Endothelial cell of umbilical vein (primary cell): ENCODE measurements around the gene EPS8L2.

ENCODE experiments used
- CTCF ChIP-seq, 2 donors: IDR thresholded peaks; 1 replicate in 1 of 2; 2 replicates in 1 of 2; pipeline ENCODE4 v1.5.1; 2011; ENCODE audit warnings: low read length in 2 of 2, mild to moderate bottlenecking in 2 of 2, moderate library complexity in 2 of 2, control low read depth in 1 of 2, inconsistent platforms in 1 of 2, low read depth in 1 of 2; ENCODE audit not compliant: insufficient read depth in 1 of 2; ENCODE audit errors: extremely low read depth in 1 of 2
- EZH2 ChIP-seq: IDR thresholded peaks from 2 replicates; pipeline ENCODE4 v1.6.1; 2012; ENCODE audit warnings: borderline replicate concordance, low read depth, mild to moderate bottlenecking, moderate library complexity, low read length, inconsistent platforms; ENCODE audit not compliant: severe bottlenecking
- FOS ChIP-seq: IDR thresholded peaks from 2 replicates; pipeline ENCODE4 v1.6.1; 2011; ENCODE audit warnings: mild to moderate bottlenecking, low read length, moderate library complexity, borderline replicate concordance; ENCODE audit not compliant: insufficient read depth
- GATA2 ChIP-seq: IDR thresholded peaks from 2 replicates; pipeline ENCODE4 v1.7.0; 2011; ENCODE audit warnings: low read depth, mild to moderate bottlenecking, moderate library complexity, mixed read lengths, low read length; ENCODE audit not compliant: insufficient read length, insufficient read depth
- JUN ChIP-seq: IDR thresholded peaks from 2 replicates; pipeline ENCODE4 v1.6.1; 2011; ENCODE audit warnings: borderline replicate concordance, low read depth; ENCODE audit not compliant: insufficient read length, insufficient read depth
- MAX ChIP-seq: IDR thresholded peaks from 2 replicates; pipeline ENCODE4 v1.6.1; 2011; ENCODE audit not compliant: insufficient read depth, insufficient read length
- MYC ChIP-seq: IDR thresholded peaks from one replicate; pipeline ENCODE4 v1.6.1; 2011; ENCODE audit warnings: mild to moderate bottlenecking, low read depth, low read length
- POLR2A ChIP-seq: IDR thresholded peaks from 2 replicates; pipeline ENCODE4 v1.6.1; 2012; ENCODE audit warnings: low read depth, mild to moderate bottlenecking, control low read depth, low read length
- POLR2AphosphoS5 ChIP-seq: IDR thresholded peaks from 2 replicates; pipeline ENCODE4 v1.6.1; 2012; ENCODE audit warnings: low read depth, mild to moderate bottlenecking, control low read depth, low read length, moderate library complexity; ENCODE audit not compliant: insufficient read depth

GRCh38 chr11:720017-720641 is 14.1 kb downstream of the EPS8L2 start:
- TF ChIP-seq POLR2AphosphoS5 = no peak
- no peak for TF ChIP-seq CTCF (IDR thresholded peaks at IDR 0.05; ENCODE audit: extremely low read depth in 1 of 2, insufficient read depth in 1 of 2, low read depth in 1 of 2, low read length in 2 of 2)
- TF ChIP-seq POLR2A = no peak
- TF ChIP-seq MYC = no peak
- TF ChIP-seq EZH2 = no peak
- TF ChIP-seq GATA2 = no peak
- TF ChIP-seq JUN = no peak
- TF ChIP-seq FOS = no peak
- TF ChIP-seq MAX = no peak
